GM21528 (cell line): ENCODE measurements around the gene SENP1.

Source experiments
- ATAC-seq: cut with Tn5 transposase; IDR thresholded peaks from one replicate; pipeline ENCODE4 v1.9.1; 2021; ENCODE audit warnings: mild to moderate bottlenecking, moderate library complexity; ENCODE audit not compliant: unreplicated experiment, low FRiP score

SENP1 gene

GRCh38 chr12:48039151-48039550 is 66.7 kb downstream of the SENP1 start:
- ATAC-seq, result no peak

- ATAC-seq, result no peak
Measured at GRCh38 chr12:48038085-48038484, 67.8 kb downstream of the SENP1 start.

GRCh38 chr12:48037267-48037915 is 68.5 kb downstream of the SENP1 start:
- ATAC-seq, result no peak

- no peak for ATAC-seq
Measured at GRCh38 chr12:48036818-48037217, 69.1 kb downstream of the SENP1 start.

GRCh38 chr12:48034835-48035805 is 70.8 kb downstream of the SENP1 start:
- no peak for ATAC-seq

- no peak for ATAC-seq
Measured at GRCh38 chr12:48033451-48033850, 72.4 kb downstream of the SENP1 start.

- ATAC-seq, result no peak
Measured at GRCh38 chr12:48032597-48032996, 73.3 kb downstream of the SENP1 start.

- ATAC-seq, result no peak
Measured at GRCh38 chr12:48031135-48031960, 74.5 kb downstream of the SENP1 start.

- ATAC-seq, result no peak
Measured at GRCh38 chr12:48030173-48030650, 75.7 kb downstream of the SENP1 start.

GRCh38 chr12:48029491-48030172 is 76.2 kb downstream of the SENP1 start:
- ATAC-seq, result no peak

GRCh38 chr12:48028541-48029431 is 77.1 kb downstream of the SENP1 start:
- no peak for ATAC-seq

- ATAC-seq, result no peak
Measured at GRCh38 chr12:48027183-48028002, 78.5 kb downstream of the SENP1 start.

- no peak for ATAC-seq
Measured at GRCh38 chr12:48026060-48026827, 79.6 kb downstream of the SENP1 start.

- no peak for ATAC-seq
Measured at GRCh38 chr12:48025281-48025680, 80.6 kb downstream of the SENP1 start.

GRCh38 chr12:48024735-48025134 is 81.1 kb downstream of the SENP1 start:
- no peak for ATAC-seq

GRCh38 chr12:48023386-48023785 is 82.5 kb downstream of the SENP1 start:
- ATAC-seq, result no peak

- ATAC-seq, result no peak
Measured at GRCh38 chr12:48022676-48023385, 83.0 kb downstream of the SENP1 start.
